Measurements from ENCODE around the gene POLR1B.

POLR1B gene

DNA sequence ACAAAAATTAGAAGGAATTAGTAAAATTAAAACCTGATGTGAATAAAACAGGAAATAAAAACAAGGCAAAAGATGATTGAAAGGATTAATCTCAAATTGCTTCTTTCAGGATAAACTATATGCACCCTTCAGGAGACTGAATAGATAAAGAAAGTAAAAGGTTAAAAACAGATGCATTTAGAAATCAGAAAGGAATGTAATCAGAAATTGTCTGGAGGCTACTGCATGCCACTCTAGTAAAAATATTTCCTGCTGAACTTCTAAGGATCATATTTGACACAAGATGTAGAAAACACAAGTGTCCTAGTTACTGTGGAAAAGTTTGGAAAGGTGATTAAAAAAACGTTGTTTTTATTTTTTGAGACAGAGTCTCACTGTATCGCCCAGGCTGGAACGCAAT, 58.4 kb downstream of the POLR1B start:
- TF ChIP-seq, protein P1, sequence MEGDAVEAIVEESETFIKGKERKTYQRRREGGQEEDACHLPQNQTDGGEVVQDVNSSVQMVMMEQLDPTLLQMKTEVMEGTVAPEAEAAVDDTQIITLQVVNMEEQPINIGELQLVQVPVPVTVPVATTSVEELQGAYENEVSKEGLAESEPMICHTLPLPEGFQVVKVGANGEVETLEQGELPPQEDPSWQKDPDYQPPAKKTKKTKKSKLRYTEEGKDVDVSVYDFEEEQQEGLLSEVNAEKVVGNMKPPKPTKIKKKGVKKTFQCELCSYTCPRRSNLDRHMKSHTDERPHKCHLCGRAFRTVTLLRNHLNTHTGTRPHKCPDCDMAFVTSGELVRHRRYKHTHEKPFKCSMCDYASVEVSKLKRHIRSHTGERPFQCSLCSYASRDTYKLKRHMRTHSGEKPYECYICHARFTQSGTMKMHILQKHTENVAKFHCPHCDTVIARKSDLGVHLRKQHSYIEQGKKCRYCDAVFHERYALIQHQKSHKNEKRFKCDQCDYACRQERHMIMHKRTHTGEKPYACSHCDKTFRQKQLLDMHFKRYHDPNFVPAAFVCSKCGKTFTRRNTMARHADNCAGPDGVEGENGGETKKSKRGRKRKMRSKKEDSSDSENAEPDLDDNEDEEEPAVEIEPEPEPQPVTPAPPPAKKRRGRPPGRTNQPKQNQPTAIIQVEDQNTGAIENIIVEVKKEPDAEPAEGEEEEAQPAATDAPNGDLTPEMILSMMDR (IDR thresholded peaks at IDR 0.05; ENCODE audit: borderline replicate concordance, control extremely low read depth, extremely low read depth, insufficient read depth, missing control alignments): no peak

DNA sequence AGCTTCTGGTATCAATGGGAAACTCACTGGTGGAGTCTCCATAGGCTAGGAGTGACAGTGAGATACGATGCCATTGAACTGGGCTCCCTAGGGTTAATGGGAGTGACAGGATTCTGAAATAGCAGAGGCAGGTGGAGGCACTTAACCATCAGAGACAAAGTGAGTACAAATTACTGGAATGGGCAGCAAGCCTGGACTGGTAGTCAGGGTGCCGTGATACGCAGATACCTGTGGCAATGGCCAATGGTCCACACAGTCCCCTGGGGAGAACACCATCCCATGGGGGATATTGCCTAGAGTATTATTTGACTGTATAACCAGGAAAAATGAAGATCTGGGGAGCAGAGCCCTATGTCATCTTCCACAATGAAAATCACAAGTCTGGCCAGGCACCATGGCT, 59.5 kb downstream of the POLR1B start:
- TF ChIP-seq, protein P1 (IDR thresholded peaks at IDR 0.05; ENCODE audit: borderline replicate concordance, control extremely low read depth, extremely low read depth, insufficient read depth, missing control alignments): no peak
- in situ Hi-C loops (cut with MboI; ENCODE audit: low sequenced_read_pairs, unreplicated experiment): loop anchor here (25.0 kb wide), 1 partner anchor 286 kb away; no protein-coding TSS in a partner anchor
- DNase-seq (ENCODE audit: low spot score): no peak

More for the DNA sequence above, 58.4 kb downstream of the POLR1B start:
- in situ Hi-C loops (cut with MboI; ENCODE audit: low sequenced_read_pairs, unreplicated experiment): loop anchor here (25.0 kb wide), 1 partner anchor 287 kb away; no protein-coding TSS in a partner anchor
- no peak for DNase-seq (ENCODE audit: low spot score)

DNA sequence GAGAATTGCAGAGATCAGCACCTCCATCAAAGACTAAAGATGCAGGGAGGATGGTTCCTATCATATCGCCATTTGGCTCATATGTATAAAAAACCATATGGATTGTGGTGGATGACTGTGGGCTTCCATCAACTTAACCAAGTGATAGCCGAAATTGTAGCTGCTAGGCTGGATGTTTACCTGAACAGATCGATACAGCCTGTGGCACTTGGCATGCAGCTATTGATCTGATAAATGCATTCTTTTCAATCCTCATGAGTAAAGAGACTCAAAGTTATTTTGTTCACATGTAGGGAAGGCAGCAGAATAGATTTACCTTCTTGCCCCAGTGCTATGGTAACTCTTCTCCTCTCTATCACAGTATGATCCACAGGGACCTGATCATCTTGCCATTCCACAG, 60.7 kb downstream of the POLR1B start:
- TF ChIP-seq, protein P1 (IDR thresholded peaks at IDR 0.05; ENCODE audit: borderline replicate concordance, control extremely low read depth, extremely low read depth, insufficient read depth, missing control alignments): no peak
- no peak for DNase-seq (ENCODE audit: low spot score)
- in situ Hi-C loops (cut with MboI; ENCODE audit: low sequenced_read_pairs, unreplicated experiment): loop anchor here (25.0 kb wide), 1 partner anchor 284 kb away; no protein-coding TSS in a partner anchor

DNA sequence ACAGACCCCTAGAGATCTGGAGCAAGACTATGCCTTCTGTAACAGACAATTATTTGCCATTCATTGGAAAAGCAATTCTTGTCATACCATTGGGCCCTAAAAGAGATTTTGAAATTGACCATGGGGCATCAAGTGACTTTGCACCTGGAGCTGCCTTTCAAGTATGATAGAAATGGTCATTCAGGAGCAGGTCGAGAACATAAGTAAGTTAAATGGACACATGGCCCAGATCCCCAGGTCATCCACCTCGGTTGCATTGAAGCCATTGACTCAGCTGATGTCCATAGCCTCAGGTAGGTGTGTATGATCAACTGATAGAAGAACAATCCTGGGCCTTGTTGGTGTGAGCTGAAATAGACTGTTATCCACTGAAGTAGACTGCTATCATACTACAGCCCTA, 61.5 kb downstream of the POLR1B start:
- in situ Hi-C loops (cut with MboI; ENCODE audit: low sequenced_read_pairs, unreplicated experiment): loop anchor here (25.0 kb wide), 1 partner anchor 284 kb away; no protein-coding TSS in a partner anchor
- TF ChIP-seq, protein P1 (IDR thresholded peaks at IDR 0.05; ENCODE audit: borderline replicate concordance, control extremely low read depth, extremely low read depth, insufficient read depth, missing control alignments): no peak
- no peak for DNase-seq (ENCODE audit: low spot score)

DNA sequence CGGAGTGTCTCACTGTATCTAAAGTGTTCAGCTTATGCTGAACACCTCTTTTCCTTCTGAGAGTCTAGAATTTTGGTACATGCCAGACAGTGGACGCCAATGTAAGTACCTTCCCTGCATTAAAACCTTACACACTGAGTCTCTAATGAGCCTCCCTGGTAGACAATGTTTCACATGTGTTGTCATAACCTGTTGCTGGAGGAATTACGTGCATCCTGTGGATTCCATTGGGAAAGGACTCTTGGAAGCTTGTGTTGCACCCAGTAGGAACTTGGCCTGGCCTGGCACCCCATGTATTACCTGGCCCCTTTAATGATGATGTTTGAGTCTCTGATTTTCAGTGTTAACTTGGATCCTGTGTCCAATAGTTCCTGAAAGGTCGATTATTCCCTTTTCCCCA, 62.7 kb downstream of the POLR1B start:
- in situ Hi-C loops (cut with MboI; ENCODE audit: low sequenced_read_pairs, unreplicated experiment): loop anchor here (25.0 kb wide), 1 partner anchor 282 kb away; no protein-coding TSS in a partner anchor
- TF ChIP-seq, protein P1 (IDR thresholded peaks at IDR 0.05; ENCODE audit: borderline replicate concordance, control extremely low read depth, extremely low read depth, insufficient read depth, missing control alignments): no peak
- DNase-seq (ENCODE audit: low spot score): no peak

DNA sequence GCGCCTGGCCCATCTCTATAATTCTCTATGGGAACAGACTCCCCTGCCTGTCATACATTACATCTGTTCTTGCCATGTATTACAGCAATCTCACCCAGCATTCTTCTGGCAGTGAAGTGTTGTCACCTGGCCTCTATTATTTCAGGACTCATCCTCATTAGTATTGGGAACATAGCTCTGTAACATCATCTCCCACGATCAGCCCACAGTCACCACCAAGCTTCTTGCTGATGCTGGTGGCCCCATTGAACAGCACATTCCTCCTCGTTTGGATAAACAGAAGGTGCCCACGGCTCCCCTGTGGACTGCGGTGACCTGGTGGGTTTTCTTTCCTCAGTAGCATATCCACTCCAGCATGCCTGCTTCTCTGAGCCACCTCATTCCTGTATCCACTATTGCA, 63.7 kb downstream of the POLR1B start:
- TF ChIP-seq, protein P1 (IDR thresholded peaks at IDR 0.05; ENCODE audit: borderline replicate concordance, control extremely low read depth, extremely low read depth, insufficient read depth, missing control alignments): no peak
- DNase-seq (ENCODE audit: low spot score): no peak
- in situ Hi-C loops (cut with MboI; ENCODE audit: low sequenced_read_pairs, unreplicated experiment): loop anchor here (25.0 kb wide), 1 partner anchor 281 kb away; no protein-coding TSS in a partner anchor

Data from GM13976 (cell line).